22Rv1 (cell line): ENCODE measurements around the gene SMIM22.

Source experiments
- ZFX ChIP-seq: fragments of 450-650 bp; IDR thresholded peaks from 2 replicates; pipeline ENCODE4 v1.6.1; 2017; ENCODE audit warnings: antibody characterized with exemption, borderline replicate concordance
- TF ChIP-seq, protein P1 (sequence below): fragments of 450-650 bp; IDR thresholded peaks from 2 replicates; pipeline ENCODE4 v1.5.1; 2017; ENCODE audit warnings: mild to moderate bottlenecking

DNA sequence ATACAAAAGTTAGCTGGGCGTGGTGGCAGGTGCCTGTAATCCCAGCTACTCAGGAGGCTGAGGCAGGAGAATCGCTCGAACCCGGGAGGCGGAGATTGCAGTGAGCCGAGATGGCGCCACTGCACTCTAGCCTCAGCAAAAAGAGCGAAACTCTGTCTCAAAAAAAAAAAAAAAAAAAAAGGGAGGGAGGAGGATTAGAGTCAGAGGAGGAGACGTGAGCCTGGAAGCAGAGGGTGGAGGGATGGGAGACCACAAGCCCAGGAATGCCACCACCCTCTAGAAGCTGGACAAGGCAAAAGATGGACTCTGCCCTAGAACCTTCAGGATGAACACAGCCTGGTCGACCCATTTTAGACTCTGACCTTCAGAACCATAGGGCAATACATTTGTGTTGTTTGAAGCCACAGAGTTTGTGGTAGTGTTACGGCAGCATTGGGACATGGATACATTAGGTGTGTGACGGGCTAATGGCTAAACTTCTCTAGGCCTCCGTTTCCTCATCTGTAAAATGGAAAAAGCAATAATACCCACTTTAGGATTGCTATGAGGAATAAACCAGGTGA lies 2.1 kb upstream of the SMIM22 start:
- TF ChIP-seq, protein P1, sequence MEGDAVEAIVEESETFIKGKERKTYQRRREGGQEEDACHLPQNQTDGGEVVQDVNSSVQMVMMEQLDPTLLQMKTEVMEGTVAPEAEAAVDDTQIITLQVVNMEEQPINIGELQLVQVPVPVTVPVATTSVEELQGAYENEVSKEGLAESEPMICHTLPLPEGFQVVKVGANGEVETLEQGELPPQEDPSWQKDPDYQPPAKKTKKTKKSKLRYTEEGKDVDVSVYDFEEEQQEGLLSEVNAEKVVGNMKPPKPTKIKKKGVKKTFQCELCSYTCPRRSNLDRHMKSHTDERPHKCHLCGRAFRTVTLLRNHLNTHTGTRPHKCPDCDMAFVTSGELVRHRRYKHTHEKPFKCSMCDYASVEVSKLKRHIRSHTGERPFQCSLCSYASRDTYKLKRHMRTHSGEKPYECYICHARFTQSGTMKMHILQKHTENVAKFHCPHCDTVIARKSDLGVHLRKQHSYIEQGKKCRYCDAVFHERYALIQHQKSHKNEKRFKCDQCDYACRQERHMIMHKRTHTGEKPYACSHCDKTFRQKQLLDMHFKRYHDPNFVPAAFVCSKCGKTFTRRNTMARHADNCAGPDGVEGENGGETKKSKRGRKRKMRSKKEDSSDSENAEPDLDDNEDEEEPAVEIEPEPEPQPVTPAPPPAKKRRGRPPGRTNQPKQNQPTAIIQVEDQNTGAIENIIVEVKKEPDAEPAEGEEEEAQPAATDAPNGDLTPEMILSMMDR, result no peak
- TF ChIP-seq ZFX, result no peak
